Neural cell (in vitro differentiated cells): Measurements from ENCODE around the gene FILIP1.

Source experiments
- POLR2AphosphoS5 ChIP-seq: IDR thresholded peaks from 2 replicates; pipeline ENCODE4 v1.6.1; 2012
- RAD21 ChIP-seq: fragments of 450-650 bp; conservative IDR thresholded peaks from 2 replicates; pipeline ENCODE4 v1.6.1; 2014; ENCODE audit warnings: antibody characterized with exemption, mild to moderate bottlenecking, moderate library complexity
- TF ChIP-seq, protein P1 (sequence below): IDR thresholded peaks from 2 replicates; pipeline ENCODE4 v1.6.1; 2012; ENCODE audit warnings: borderline replicate concordance
- TF ChIP-seq, protein P2 (sequence below): fragments of 450-650 bp; IDR thresholded peaks from 2 replicates; pipeline ENCODE4 v1.5.1; 2014; ENCODE audit warnings: antibody characterized with exemption, mild to moderate bottlenecking, moderate library complexity; ENCODE audit not compliant: poor library complexity, severe bottlenecking

DNA sequence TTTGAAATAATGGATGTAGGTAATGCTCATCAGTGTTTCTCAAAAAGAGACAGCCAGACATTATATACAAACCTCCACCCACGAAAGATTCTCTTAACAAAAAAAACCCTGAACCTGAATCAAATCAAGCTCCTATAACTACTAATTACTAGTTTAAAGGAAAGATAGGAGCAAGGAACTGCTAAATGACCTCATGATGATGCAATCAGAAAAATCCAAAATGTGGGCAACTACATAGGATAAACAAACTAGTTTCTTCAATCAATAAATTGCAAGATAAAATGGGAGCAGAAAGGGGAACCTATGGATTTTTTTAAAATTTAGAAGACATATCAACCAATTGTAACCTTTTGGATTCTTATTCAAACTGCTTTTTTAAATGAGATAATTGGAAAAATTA, 165.8 kb downstream of the FILIP1 start:
- TF ChIP-seq, protein P1, sequence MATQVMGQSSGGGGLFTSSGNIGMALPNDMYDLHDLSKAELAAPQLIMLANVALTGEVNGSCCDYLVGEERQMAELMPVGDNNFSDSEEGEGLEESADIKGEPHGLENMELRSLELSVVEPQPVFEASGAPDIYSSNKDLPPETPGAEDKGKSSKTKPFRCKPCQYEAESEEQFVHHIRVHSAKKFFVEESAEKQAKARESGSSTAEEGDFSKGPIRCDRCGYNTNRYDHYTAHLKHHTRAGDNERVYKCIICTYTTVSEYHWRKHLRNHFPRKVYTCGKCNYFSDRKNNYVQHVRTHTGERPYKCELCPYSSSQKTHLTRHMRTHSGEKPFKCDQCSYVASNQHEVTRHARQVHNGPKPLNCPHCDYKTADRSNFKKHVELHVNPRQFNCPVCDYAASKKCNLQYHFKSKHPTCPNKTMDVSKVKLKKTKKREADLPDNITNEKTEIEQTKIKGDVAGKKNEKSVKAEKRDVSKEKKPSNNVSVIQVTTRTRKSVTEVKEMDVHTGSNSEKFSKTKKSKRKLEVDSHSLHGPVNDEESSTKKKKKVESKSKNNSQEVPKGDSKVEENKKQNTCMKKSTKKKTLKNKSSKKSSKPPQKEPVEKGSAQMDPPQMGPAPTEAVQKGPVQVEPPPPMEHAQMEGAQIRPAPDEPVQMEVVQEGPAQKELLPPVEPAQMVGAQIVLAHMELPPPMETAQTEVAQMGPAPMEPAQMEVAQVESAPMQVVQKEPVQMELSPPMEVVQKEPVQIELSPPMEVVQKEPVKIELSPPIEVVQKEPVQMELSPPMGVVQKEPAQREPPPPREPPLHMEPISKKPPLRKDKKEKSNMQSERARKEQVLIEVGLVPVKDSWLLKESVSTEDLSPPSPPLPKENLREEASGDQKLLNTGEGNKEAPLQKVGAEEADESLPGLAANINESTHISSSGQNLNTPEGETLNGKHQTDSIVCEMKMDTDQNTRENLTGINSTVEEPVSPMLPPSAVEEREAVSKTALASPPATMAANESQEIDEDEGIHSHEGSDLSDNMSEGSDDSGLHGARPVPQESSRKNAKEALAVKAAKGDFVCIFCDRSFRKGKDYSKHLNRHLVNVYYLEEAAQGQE: no peak
- TF ChIP-seq RAD21: no peak
- no peak for TF ChIP-seq POLR2AphosphoS5
- TF ChIP-seq, protein P2, sequence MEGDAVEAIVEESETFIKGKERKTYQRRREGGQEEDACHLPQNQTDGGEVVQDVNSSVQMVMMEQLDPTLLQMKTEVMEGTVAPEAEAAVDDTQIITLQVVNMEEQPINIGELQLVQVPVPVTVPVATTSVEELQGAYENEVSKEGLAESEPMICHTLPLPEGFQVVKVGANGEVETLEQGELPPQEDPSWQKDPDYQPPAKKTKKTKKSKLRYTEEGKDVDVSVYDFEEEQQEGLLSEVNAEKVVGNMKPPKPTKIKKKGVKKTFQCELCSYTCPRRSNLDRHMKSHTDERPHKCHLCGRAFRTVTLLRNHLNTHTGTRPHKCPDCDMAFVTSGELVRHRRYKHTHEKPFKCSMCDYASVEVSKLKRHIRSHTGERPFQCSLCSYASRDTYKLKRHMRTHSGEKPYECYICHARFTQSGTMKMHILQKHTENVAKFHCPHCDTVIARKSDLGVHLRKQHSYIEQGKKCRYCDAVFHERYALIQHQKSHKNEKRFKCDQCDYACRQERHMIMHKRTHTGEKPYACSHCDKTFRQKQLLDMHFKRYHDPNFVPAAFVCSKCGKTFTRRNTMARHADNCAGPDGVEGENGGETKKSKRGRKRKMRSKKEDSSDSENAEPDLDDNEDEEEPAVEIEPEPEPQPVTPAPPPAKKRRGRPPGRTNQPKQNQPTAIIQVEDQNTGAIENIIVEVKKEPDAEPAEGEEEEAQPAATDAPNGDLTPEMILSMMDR: no peak
